Pulmonary artery endothelial cell (primary cell): ENCODE data around the gene PAX7. TPM values are rescaled to one million over a fixed set of nuclear protein-coding genes. Genes with fewer than 3 reads are reported as not detected.
"Not testable (repeated sequence)": the region's sequence is repeated elsewhere in the genome, so short reads cannot be mapped to it uniquely, and the experiment has no call there.

Source experiments
- DNase-seq: peaks from one replicate; pipeline ENCODE4 v3.0.0-alpha.2; 2011; ENCODE audit warnings: low read depth, low spot score
- total RNA-seq: library from RNA; depleted of rRNA; stranded (reverse); fragments of >200 nt; gene quantifications from 2 replicates; pipeline ENCODE4 v1.2.3, GENCODE V29; 2014

Gene PAX7
- total RNA-seq, 1 donor from 2014 or later, result not detected

GRCh38 chr1:18751425-18751824 is 120.8 kb downstream of the PAX7 start:
- DNase-seq, result no peak

- no peak for DNase-seq
Measured at GRCh38 chr1:18752409-18752808, 121.8 kb downstream of the PAX7 start.

- no peak for DNase-seq
Measured at GRCh38 chr1:18760156-18760555, 129.5 kb downstream of the PAX7 start.

- DNase-seq, result no peak
Measured at GRCh38 chr1:18761948-18762840, 131.5 kb downstream of the PAX7 start.

GRCh38 chr1:18764362-18764761 is 133.7 kb downstream of the PAX7 start:
- no peak for DNase-seq

- DNase-seq, result no peak
Measured at GRCh38 chr1:18765725-18766124, 135.1 kb downstream of the PAX7 start.

- DNase-seq, result no peak
Measured at GRCh38 chr1:18766328-18766727, 135.7 kb downstream of the PAX7 start.

- not testable (repeated sequence) for DNase-seq
Measured at GRCh38 chr1:18767576-18767975, 136.9 kb downstream of the PAX7 start.

GRCh38 chr1:18768086-18768485 is 137.4 kb downstream of the PAX7 start:
- DNase-seq, result no peak

- DNase-seq, result no peak
Measured at GRCh38 chr1:18769140-18769539, 138.5 kb downstream of the PAX7 start.

- no peak for DNase-seq
Measured at GRCh38 chr1:18770799-18771198, 140.2 kb downstream of the PAX7 start.

- DNase-seq, result no peak
Measured at GRCh38 chr1:18773753-18774152, 143.1 kb downstream of the PAX7 start.

GRCh38 chr1:18775341-18775740 is 144.7 kb downstream of the PAX7 start:
- DNase-seq, result no peak

- no peak for DNase-seq
Measured at GRCh38 chr1:18776777-18777176, 146.1 kb downstream of the PAX7 start.

GRCh38 chr1:18778437-18778836 is 147.8 kb downstream of the PAX7 start:
- no peak for DNase-seq

GRCh38 chr1:18781031-18781430 is 150.4 kb downstream of the PAX7 start:
- DNase-seq, result no peak

GRCh38 chr1:18783705-18784481 is 153.2 kb downstream of the PAX7 start:
- DNase-seq, result no peak

- no peak for DNase-seq
Measured at GRCh38 chr1:18784482-18784831, 153.8 kb downstream of the PAX7 start.

GRCh38 chr1:18786149-18786548 is 155.5 kb downstream of the PAX7 start:
- DNase-seq, result no peak

GRCh38 chr1:18787825-18788385 is 157.3 kb downstream of the PAX7 start:
- no peak for DNase-seq

- DNase-seq, result no peak
Measured at GRCh38 chr1:18789246-18789645, 158.6 kb downstream of the PAX7 start.

GRCh38 chr1:18792747-18793146 is 162.1 kb downstream of the PAX7 start:
- DNase-seq, result no peak
